Ovary (tissue), 3 donors: ENCODE data around the gene TXNDC15.

Experiments used
- CTCF ChIP-seq, 3 donors: fragments of 450-650 bp in 2 of 3; fragments of 200-600 bp in 1 of 3; IDR thresholded peaks; one replicate each; pipeline versions ENCODE4 v1.5.1 to v1.8.0; 2016 to 2022; ENCODE audit warnings: antibody characterized with exemption in 3 of 3, mild to moderate bottlenecking in 1 of 3
- EP300 ChIP-seq: sonication (generic); formaldehyde crosslinking; IDR thresholded peaks from one replicate; pipeline ENCODE4 v1.6.1; 2017; ENCODE audit warnings: antibody characterized with exemption
- donor health status: DM: no; HTN: no; CAD: no.

- no peak for TF ChIP-seq EP300
- TF ChIP-seq CTCF (IDR thresholded peaks at IDR 0.05) = no peak
Observed at GRCh38 chr5:134893748-134894505, 19.8 kb downstream of the TXNDC15 start.
